ENCODE measurements around the gene MSANTD3. TPM values are rescaled to one million over a fixed set of nuclear protein-coding genes. Genes with fewer than 3 reads are reported as not detected.

Gene MSANTD3
- total and polyA plus RNA-seq, 2 of the 13 experiments (the other 11 are each of a cell fraction or from before 2014, with no cell fraction given), result 10.1 to 19.2 TPM

- 0 out of 2 replicates have a peak, but pooled peaks have one; percentile 48 for TF ChIP-seq MXD3 (CRISPR knock-in tag; IDR thresholded peaks at IDR 0.05)
- peak; percentile 79; the same call in 1 of the 2 replicates for TF ChIP-seq SIN3A (IDR thresholded peaks at IDR 0.05; ENCODE audit: borderline replicate concordance, low read depth, low read length)
- no peak for TF ChIP-seq BRCA1 (CRISPR knock-in tag; IDR thresholded peaks at IDR 0.05)
- TF ChIP-seq MIER3 (CRISPR knock-in tag; IDR thresholded peaks at IDR 0.05; ENCODE audit: borderline replicate concordance), result peak; percentile 55; the same call in 1 of the 2 replicates
- no peak for TF ChIP-seq SIX1 (CRISPR knock-in tag; IDR thresholded peaks at IDR 0.05; ENCODE audit: borderline replicate concordance)
- TF ChIP-seq, protein P1, sequence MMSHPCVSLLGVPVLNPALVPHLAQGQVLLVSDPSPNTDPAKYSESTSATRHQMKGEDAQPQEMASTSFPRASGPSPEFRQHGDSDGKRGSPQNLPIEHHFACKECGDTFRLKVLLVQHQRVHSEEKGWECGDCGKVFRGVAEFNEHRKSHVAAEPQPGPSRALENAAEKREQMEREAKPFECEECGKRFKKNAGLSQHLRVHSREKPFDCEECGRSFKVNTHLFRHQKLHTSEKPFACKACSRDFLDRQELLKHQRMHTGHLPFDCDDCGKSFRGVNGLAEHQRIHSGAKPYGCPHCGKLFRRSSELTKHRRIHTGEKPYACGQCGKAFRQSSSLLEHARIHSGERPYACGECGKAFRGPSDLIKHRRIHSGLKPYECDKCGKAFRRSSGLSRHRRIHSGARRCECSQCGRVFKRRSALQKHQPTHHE (CRISPR knock-in tag; IDR thresholded peaks at IDR 0.05; ENCODE audit: borderline replicate concordance), result 0 out of 2 replicates have a peak, but pooled peaks have one; percentile 72
- TF ChIP-seq, protein P2, sequence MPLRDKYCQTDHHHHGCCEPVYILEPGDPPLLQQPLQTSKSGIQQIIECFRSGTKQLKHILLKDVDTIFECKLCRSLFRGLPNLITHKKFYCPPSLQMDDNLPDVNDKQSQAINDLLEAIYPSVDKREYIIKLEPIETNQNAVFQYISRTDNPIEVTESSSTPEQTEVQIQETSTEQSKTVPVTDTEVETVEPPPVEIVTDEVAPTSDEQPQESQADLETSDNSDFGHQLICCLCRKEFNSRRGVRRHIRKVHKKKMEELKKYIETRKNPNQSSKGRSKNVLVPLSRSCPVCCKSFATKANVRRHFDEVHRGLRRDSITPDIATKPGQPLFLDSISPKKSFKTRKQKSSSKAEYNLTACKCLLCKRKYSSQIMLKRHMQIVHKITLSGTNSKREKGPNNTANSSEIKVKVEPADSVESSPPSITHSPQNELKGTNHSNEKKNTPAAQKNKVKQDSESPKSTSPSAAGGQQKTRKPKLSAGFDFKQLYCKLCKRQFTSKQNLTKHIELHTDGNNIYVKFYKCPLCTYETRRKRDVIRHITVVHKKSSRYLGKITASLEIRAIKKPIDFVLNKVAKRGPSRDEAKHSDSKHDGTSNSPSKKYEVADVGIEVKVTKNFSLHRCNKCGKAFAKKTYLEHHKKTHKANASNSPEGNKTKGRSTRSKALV (CRISPR knock-in tag; IDR thresholded peaks at IDR 0.05), result peak; percentile 53; the same call in 1 of the 2 replicates
- TF ChIP-seq ZBED4 (CRISPR knock-in tag; IDR thresholded peaks at IDR 0.05; ENCODE audit: borderline replicate concordance), result peak; percentile 24; the same call in 1 of the 2 replicates
- TF ChIP-seq ZNF121 (CRISPR knock-in tag; IDR thresholded peaks at IDR 0.05), result peak; percentile 7; the same call in 1 of the 2 replicates
- peak; percentile 46; the same call in 1 of the 2 replicates for TF ChIP-seq ZFX (CRISPR knock-in tag; IDR thresholded peaks at IDR 0.05; ENCODE audit: low read depth)
- TF ChIP-seq RARA (CRISPR knock-in tag; IDR thresholded peaks at IDR 0.05), result 0 out of 2 replicates have a peak, but pooled peaks have one; percentile 23
- peak in 1 of 2 experiments; percentile 42; a peak in 1 of 4 replicates for TF ChIP-seq KLF16 (CRISPR knock-in tag; IDR thresholded peaks at IDR 0.05)
- TF ChIP-seq SAP130 (CRISPR knock-in tag; IDR thresholded peaks at IDR 0.05; ENCODE audit: low read depth), result peak; percentile 86
- TF ChIP-seq MYC (CRISPR knock-in tag; IDR thresholded peaks at IDR 0.05; ENCODE audit: borderline replicate concordance), result peak; percentile 83
- TF ChIP-seq ZSCAN21 (CRISPR knock-in tag; IDR thresholded peaks at IDR 0.05; ENCODE audit: borderline replicate concordance), result no peak
- peak; percentile 51 for TF ChIP-seq ZNF501 (CRISPR knock-in tag; IDR thresholded peaks at IDR 0.05)
- peak; percentile 92 for TF ChIP-seq ELF3 (CRISPR knock-in tag; IDR thresholded peaks at IDR 0.05)
- TF ChIP-seq, protein P3, sequence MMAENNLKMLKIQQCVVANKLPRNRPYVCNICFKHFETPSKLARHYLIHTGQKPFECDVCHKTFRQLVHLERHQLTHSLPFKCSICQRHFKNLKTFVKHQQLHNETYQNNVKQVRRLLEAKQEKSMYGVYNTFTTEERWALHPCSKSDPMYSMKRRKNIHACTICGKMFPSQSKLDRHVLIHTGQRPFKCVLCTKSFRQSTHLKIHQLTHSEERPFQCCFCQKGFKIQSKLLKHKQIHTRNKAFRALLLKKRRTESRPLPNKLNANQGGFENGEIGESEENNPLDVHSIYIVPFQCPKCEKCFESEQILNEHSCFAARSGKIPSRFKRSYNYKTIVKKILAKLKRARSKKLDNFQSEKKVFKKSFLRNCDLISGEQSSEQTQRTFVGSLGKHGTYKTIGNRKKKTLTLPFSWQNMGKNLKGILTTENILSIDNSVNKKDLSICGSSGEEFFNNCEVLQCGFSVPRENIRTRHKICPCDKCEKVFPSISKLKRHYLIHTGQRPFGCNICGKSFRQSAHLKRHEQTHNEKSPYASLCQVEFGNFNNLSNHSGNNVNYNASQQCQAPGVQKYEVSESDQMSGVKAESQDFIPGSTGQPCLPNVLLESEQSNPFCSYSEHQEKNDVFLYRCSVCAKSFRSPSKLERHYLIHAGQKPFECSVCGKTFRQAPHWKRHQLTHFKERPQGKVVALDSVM (CRISPR knock-in tag; IDR thresholded peaks at IDR 0.05), result no peak
- peak; percentile 57 for TF ChIP-seq HDAC2 (CRISPR knock-in tag; IDR thresholded peaks at IDR 0.05)
Observed at GRCh38 chr9:100411472-100412283, 15.3 kb upstream of the MSANTD3 start (continued).
